Heart left ventricle (tissue), 16 donors: ENCODE data around the gene SSR4. TPM values are rescaled to one million over a fixed set of nuclear protein-coding genes. Genes with fewer than 3 reads are reported as not detected.
A peak's percentile ranks its signal among the peaks of the same experiment; 100 is the strongest.

Experiments
- ATAC-seq, 4 donors: fragments of 200-7000 bp; cut with Tn5 transposase; one replicate each; pipeline ENCODE4 v1.9.1; 2020 to 2022; ENCODE audit warnings: moderate library complexity in 4 of 4, mild to moderate bottlenecking in 3 of 4, moderate number of reproducible peaks in 1 of 4
- DNase-seq, 5 donors: peaks; one replicate each; pipeline ENCODE4 v3.0.0-alpha.2; 2020
- H3K27ac ChIP-seq, 12 donors: fragments of 200-600 bp; sonication (generic) in 4 of 12; one replicate each; pipeline versions ENCODE4 v1.5.0 to v1.8.0; 2016 to 2022; ENCODE audit warnings: mild to moderate bottlenecking in 2 of 12
- H3K27me3 ChIP-seq, 9 donors: fragments of 200-600 bp; sonication (generic) in 2 of 9; one replicate each; pipeline versions ENCODE4 v1.5.1 to v1.8.0; 2016 to 2022; ENCODE audit warnings: mild to moderate bottlenecking in 3 of 9
- H3K36me3 ChIP-seq, 9 donors: fragments of 200-600 bp; sonication (generic) in 2 of 9; one replicate each; pipeline versions ENCODE4 v1.5.0 to v1.8.0; 2018 to 2022; ENCODE audit warnings: mild to moderate bottlenecking in 2 of 9
- H3K4me1 ChIP-seq, 12 donors: fragments of 200-600 bp; sonication (generic) in 4 of 12; one replicate each; pipeline versions ENCODE4 v1.5.0 to v1.8.0; 2016 to 2022; ENCODE audit warnings: mild to moderate bottlenecking in 3 of 12
- H3K4me3 ChIP-seq, 12 donors: fragments of 200-600 bp; sonication (generic) in 4 of 12; one replicate each; pipeline versions ENCODE4 v1.5.0 to v1.8.0; 2017 to 2022; ENCODE audit warnings: mild to moderate bottlenecking in 9 of 12, moderate library complexity in 4 of 12
- H3K9me3 ChIP-seq, 12 donors: fragments of 200-600 bp; sonication (generic) in 4 of 12; one replicate each; pipeline versions ENCODE4 v1.5.0 to v1.8.0; 2016 to 2022; ENCODE audit warnings: mild to moderate bottlenecking in 1 of 12
- CTCF ChIP-seq, 12 donors: fragments of 200-600 bp; sonication (generic) in 4 of 12; IDR thresholded peaks; one replicate each; pipeline versions ENCODE4 v1.5.0 to v1.8.0; 2018 to 2022; ENCODE audit warnings: antibody characterized with exemption in 12 of 12, mild to moderate bottlenecking in 5 of 12
- POLR2A ChIP-seq, 2 donors: fragments of 450-650 bp; IDR thresholded peaks; one replicate each; pipeline ENCODE4 v1.6.1; 2017; ENCODE audit warnings: antibody characterized with exemption in 2 of 2, mild to moderate bottlenecking in 2 of 2, moderate library complexity in 2 of 2
- WGBS, 4 donors: extraction: QIAGEN DNeasy Blood & Tissue Kit in 2 of 4; methylation state at CpG; one replicate each; pipeline versions ENCODE4 v1.1.5 to v1.1.7; 2013 to 2018; 5-methylcytosine and 5-hydroxymethylcytosine counted together
- intact Hi-C, 10 donors: fragments of 100-400 bp; cut with DNase I; formaldehyde crosslinking; loops; one replicate each; pipeline versions ENCODE4 v1.11.1 to v1.14.2; 2022
- polyA plus RNA-seq, 2 donors: library from polyadenylated mRNA; stranded (reverse); fragments of 200-250 nt; gene quantifications; one replicate each; pipeline ENCODE4 v1.2.3, GENCODE V29; 2013
- total RNA-seq, 9 donors: library from RNA; depleted of rRNA in 2 of 9; stranded (reverse); fragments of >200 nt in 2 of 9; fragmentation: NEBNext Ultra II Directional in 3 of 9; extraction: Animal tissue kit (Norgen Biotek cat#: 25700) in 3 of 9; gene quantifications; one replicate each; pipeline versions ENCODE4 v1.1.0 to v1.2.4, GENCODE V29; 2016 to 2023
- donor health status: ischemic (EF 13 %, LVEDD 7.1; RV severe dilation, severe dysfunction).
- donor health status: healthy with polysubstance abuse.
- donor health status: DM: no; HTN: yes; CAD: no.
- donor health status: DM: no; HTN: no; CAD: no.
- donor health status: ischemic (EF 25% LVEDD 6.9; RV normal size, moderate dysfunction).
- donor health status: ischemic (EF 25% LVEDD 5.7; RV mildly dilated, moderate dysfunction).
- donor health status: healthy.
- donor health status: DM: yes; HTN: yes; CAD: no.
- donor health status: ischemic (EF 35%, LVEDD 5.7; RV mildly dilated, moderate dysfunction).
- donor health status: nonischemic (EF 11% LVEDD 7.7; RV severe dilation, severe dysfunction).
- donor health status: DM: yes; HTN: yes; CAD: no.
- donor health status: PGD.
- donor health status: ischemic (EF 29% LVEDD 5.4; RV normal size, mild dysfunction).
- donor health status: nonischemic (EF 23%, LVEDD 6.1; RV moderate dilation, normal function).

Gene SSR4
- total and polyA plus RNA-seq, 11 donors = 119 to 307 (median 160) TPM

DNA sequence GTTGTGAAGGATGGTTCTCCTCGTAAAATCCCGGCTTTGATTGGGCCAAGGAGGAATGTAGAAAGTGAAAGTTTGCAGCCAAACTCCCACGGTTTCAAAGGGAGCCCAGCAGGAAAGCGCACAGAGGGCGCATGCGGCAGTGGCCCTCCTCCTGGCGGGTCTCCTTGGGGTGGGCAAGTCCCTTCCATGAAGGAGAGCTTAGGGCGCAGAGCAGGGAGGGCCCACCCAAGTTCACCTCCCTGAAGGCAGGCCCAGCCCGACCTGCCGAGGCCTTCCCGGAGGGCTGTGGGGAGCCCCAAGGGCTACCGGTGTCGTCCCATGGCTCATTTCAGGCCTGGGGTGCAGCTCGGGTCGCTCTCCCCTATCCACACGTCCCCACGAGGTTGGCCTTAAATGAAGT is 33.8 kb downstream of the SSR4 start:
- Histone ChIP-seq H3K4me3 (peak overlapping the region in 8 of 12 donors; percentile 4 to 59 (median 51)), H3K9me3 (no peaks in the 10 kb centered on the region), H3K36me3 (no peaks in the 10 kb centered on the region), H3K27me3 (peaks cover 0 to 78% (median 0%) of the 10 kb centered on the region in 9 donors), H3K27ac (peak overlapping the region in 3 of 12 donors; percentile 9 to 68 (median 56)), H3K4me1 (peaks cover 0 to 23% (median 0%) of the 10 kb centered on the region in 12 donors)
- no peak for DNase-seq
- WGBS, 4 donors = 27 to 46% (median 43%) methylated on average over 8 to 17 of the region's 17 CpGs
- ATAC-seq = no peak
- intact Hi-C loops = loop anchor here in 1 of 10 donors (5.0 kb wide), 2 partner anchors 59 to 74 kb away; partner anchors contain the start of genes AVPR2 and L1CAM
- TF ChIP-seq POLR2A (IDR thresholded peaks at IDR 0.05) (no peak), CTCF (IDR thresholded peaks at IDR 0.05) (no peak)

DNA sequence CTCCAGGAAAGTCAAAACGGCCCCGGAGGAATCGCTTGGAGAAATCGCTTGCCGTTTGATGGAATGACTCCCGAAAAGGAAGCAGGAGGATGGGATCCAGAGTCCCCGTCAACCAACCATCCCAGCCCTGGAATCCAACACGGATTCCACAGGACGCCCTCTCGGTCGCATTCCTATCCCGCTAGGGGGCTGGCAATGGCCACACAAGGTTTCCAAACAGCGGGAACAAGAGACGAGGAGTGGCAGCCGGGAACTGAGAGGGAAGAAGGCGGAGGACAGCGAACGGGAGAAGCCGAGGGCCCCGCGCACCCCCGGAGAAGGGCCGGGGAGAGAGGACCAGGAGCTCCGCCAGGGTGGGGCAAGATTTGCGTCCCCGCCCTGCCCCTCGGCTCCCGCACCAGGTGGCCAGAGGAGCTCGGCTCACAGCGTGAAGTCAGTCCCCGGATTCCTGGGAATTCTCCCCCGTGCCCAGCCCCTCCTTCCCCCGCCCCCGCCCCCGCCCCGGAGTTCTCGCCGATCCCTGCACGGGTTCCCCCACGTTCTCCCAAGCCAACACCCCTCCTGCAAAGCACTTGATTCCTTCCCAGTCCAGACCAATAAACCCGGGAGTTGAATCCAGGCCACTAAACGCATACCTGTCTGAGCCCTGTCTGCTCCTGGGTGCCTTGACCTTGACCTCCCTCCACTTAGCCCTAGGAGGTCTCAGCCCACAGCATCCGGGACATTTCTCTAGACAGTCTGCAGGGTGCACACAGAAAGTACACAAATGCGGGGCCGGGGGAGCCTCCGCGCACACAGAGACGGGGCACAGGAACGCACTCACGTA is 34.5 kb downstream of the SSR4 start:
- Histone ChIP-seq H3K4me3 (peak overlapping the region; percentile 19 to 59 (median 49)), H3K27ac (peak overlapping the region in 3 of 12 donors; percentile 9 to 68 (median 56)), H3K27me3 (peaks cover 0 to 81% (median 0%) of the 10 kb centered on the region in 9 donors), H3K36me3 (no peaks in the 10 kb centered on the region), H3K9me3 (no peaks in the 10 kb centered on the region), H3K4me1 (peaks cover 0 to 23% (median 0%) of the 10 kb centered on the region in 12 donors)
- peak in 2 of 4 donors; percentile 11 to 40 for ATAC-seq
- TF ChIP-seq CTCF (IDR thresholded peaks at IDR 0.05) (peak in 1 of 12 donors; percentile 22), POLR2A (IDR thresholded peaks at IDR 0.05) (no peak)
- intact Hi-C loops = loop anchor here in 1 of 10 donors (5.0 kb wide), 2 partner anchors 58 to 73 kb away; partner anchors contain the start of genes AVPR2 and L1CAM
- no peak for DNase-seq
- 4 to 28% (median 16%) methylated on average over 39 to 50 of the region's 50 CpGs for WGBS, 4 donors

DNA sequence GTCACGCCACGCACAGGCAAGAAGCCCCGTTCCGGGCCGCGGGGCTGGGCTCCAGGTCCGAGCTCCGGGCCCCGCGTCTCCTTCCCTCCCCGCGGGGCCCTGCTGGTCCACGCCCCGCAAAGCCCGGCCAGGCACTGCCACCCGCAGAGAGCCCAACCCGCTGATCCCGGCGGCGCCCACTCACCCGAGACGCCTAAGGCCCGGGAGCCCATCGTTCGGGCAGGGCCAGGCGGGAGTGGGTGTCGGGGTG is 35.0 kb downstream of the SSR4 start:
- ATAC-seq (peak in 1 of 4 donors; percentile 38), DNase-seq (no peak)
- H3K4me3 ChIP-seq = peak overlapping the region; percentile 19 to 59 (median 49)
- intact Hi-C loops = loop anchor here in 1 of 10 donors (5.0 kb wide), 2 partner anchors 58 to 73 kb away; partner anchors contain the start of genes AVPR2 and L1CAM
- H3K36me3 ChIP-seq = no peaks in the 10 kb centered on the region
- 1 to 52% (median 12%) methylated on average over 5 to 27 of the region's 27 CpGs for WGBS, 4 donors
- TF ChIP-seq CTCF (IDR thresholded peaks at IDR 0.05) (no peak), POLR2A (IDR thresholded peaks at IDR 0.05) (no peak)
- no peaks in the 10 kb centered on the region for H3K9me3 ChIP-seq
- H3K4me1 ChIP-seq = peaks cover 0 to 23% (median 0%) of the 10 kb centered on the region in 12 donors
- peak overlapping the region in 1 of 12 donors; percentile 68 for H3K27ac ChIP-seq
- H3K27me3 ChIP-seq = peaks cover 0 to 81% (median 0%) of the 10 kb centered on the region in 9 donors
